Neural progenitor cell (in vitro differentiated cells): ENCODE measurements around the gene TMEM60. TPM values are rescaled to one million over a fixed set of nuclear protein-coding genes. Genes with fewer than 3 reads are reported as not detected.
A peak's percentile ranks its signal among the peaks of the same experiment; 100 is the strongest.
"Not testable (repeated sequence)": the region's sequence is repeated elsewhere in the genome, so short reads cannot be mapped to it uniquely, and the experiment has no call there.

Experiments used
- DNase-seq: peaks from one replicate; pipeline ENCODE4 v3.0.0-alpha.2; 2016; ENCODE audit warnings: low spot score
- H2AFZ ChIP-seq: fragments of 200-600 bp; sonication (generic); replicated peaks from 2 replicates; pipeline ENCODE4 v1.6.1; 2016; ENCODE audit warnings: antibody characterized with exemption
- H3F3A ChIP-seq: fragments of 200-600 bp; sonication (generic); 2 replicates; pipeline ENCODE4 v1.6.1; 2016; ENCODE audit warnings: antibody characterized with exemption, low read depth
- H3K27ac ChIP-seq: fragments of 200-600 bp; sonication (generic); 2 replicates; pipeline ENCODE4 v1.5.1; 2016; ENCODE audit warnings: mild to moderate bottlenecking
- H3K27me3 ChIP-seq: fragments of 200-600 bp; sonication (generic); 2 replicates; pipeline ENCODE4 v1.6.1; 2016; ENCODE audit warnings: mild to moderate bottlenecking, moderate library complexity
- H3K36me3 ChIP-seq: fragments of 200-600 bp; sonication (generic); 2 replicates; pipeline ENCODE4 v1.5.1; 2016
- H3K4me1 ChIP-seq: fragments of 200-600 bp; sonication (generic); 2 replicates; pipeline ENCODE4 v1.6.1; 2016; ENCODE audit warnings: mixed run types
- H3K4me2 ChIP-seq: fragments of 200-600 bp; sonication (generic); 2 replicates; pipeline ENCODE4 v1.6.1; 2016
- H3K4me3 ChIP-seq: fragments of 200-600 bp; sonication (generic); 2 replicates; pipeline ENCODE4 v1.5.1; 2016
- H3K79me2 ChIP-seq: fragments of 200-600 bp; sonication (generic); 2 replicates; pipeline ENCODE4 v1.6.1; 2016; ENCODE audit warnings: low read depth
- H3K9ac ChIP-seq: fragments of 200-600 bp; sonication (generic); 2 replicates; pipeline ENCODE4 v1.6.1; 2016
- H3K9me3 ChIP-seq: fragments of 200-600 bp; sonication (generic); 2 replicates; pipeline ENCODE4 v1.5.1; 2016; ENCODE audit warnings: low read depth
- H4K20me1 ChIP-seq: fragments of 200-600 bp; sonication (generic); 2 replicates; pipeline ENCODE4 v1.6.1; 2016; ENCODE audit warnings: low read depth
- H3K27ac Mint-ChIP-seq: 3 replicates; pipeline ENCODE4 v1.8.0; 2021; ENCODE audit warnings: mixed read lengths
- H3K27me3 Mint-ChIP-seq: 2 replicates; pipeline ENCODE4 v1.8.0; 2022; ENCODE audit warnings: low read depth, mild to moderate bottlenecking, inconsistent platforms, moderate library complexity, mixed read lengths; ENCODE audit not compliant: insufficient read depth
- H3K36me3 Mint-ChIP-seq: 3 replicates; pipeline ENCODE4 v1.8.0; 2021; ENCODE audit warnings: mixed read lengths
- H3K4me1 Mint-ChIP-seq: 3 replicates; pipeline ENCODE4 v1.8.0; 2021; ENCODE audit warnings: mixed read lengths
- H3K4me3 Mint-ChIP-seq: 3 replicates; pipeline ENCODE4 v1.8.0; 2021; ENCODE audit warnings: mild to moderate bottlenecking, moderate library complexity, mixed read lengths
- H3K9me3 Mint-ChIP-seq: 3 replicates; pipeline ENCODE4 v1.8.0; 2020; ENCODE audit warnings: mixed read lengths
- CTCF ChIP-seq: fragments of 200-600 bp; sonication (generic); IDR thresholded peaks from 2 replicates; pipeline ENCODE4 v1.5.1; 2017; ENCODE audit warnings: antibody characterized with exemption, mild to moderate bottlenecking
- EZH2 ChIP-seq: fragments of 200-600 bp; sonication (generic); IDR thresholded peaks from 2 replicates; pipeline ENCODE4 v1.6.1; 2017; ENCODE audit warnings: antibody characterized with exemption, mild to moderate bottlenecking, moderate library complexity
- EZH2phosphoT487 ChIP-seq: fragments of 200-600 bp; sonication (generic); IDR thresholded peaks from 2 replicates; pipeline ENCODE4 v1.6.1; 2017; ENCODE audit warnings: antibody characterized with exemption
- total RNA-seq: library from RNA; depleted of rRNA; stranded (reverse); fragments of >200 nt; gene quantifications from 2 replicates; pipeline ENCODE4 v1.2.3, GENCODE V29; 2015; ENCODE audit warnings: low replicate concordance

The TMEM60 gene
- total RNA-seq, 1 donor from 2014 or later, result 42.8 TPM

- Histone ChIP-seq H3F3A (peaks cover 3% of the 10 kb centered on the region), H3K27ac (no peak overlapping the region), H3K4me1 (no peaks in the 10 kb centered on the region), H2AFZ (no peak overlapping the region), H3K79me2 (no peaks in the 10 kb centered on the region), H3K9ac (no peak overlapping the region), H3K9me3 (no peaks in the 10 kb centered on the region), H3K4me2 (no peak overlapping the region), H3K36me3 (peaks cover 3% of the 10 kb centered on the region), H4K20me1 (no peaks in the 10 kb centered on the region), H3K4me3 (no peak overlapping the region), H3K27me3 (no peaks in the 10 kb centered on the region)
- H3K36me3 Mint-ChIP-seq, result peaks cover 27% of the 10 kb centered on the region
- peaks cover 8% of the 10 kb centered on the region for H3K9me3 Mint-ChIP-seq
- no peak for TF ChIP-seq EZH2
- TF ChIP-seq CTCF, result no peak
- no peak for TF ChIP-seq EZH2phosphoT487
- no peaks in the 10 kb centered on the region for H3K4me1 Mint-ChIP-seq
- H3K4me3 Mint-ChIP-seq, result no peak overlapping the region
- H3K27ac Mint-ChIP-seq, result no peak overlapping the region
- no peaks in the 10 kb centered on the region for H3K27me3 Mint-ChIP-seq
- DNase-seq, result no peak
Observed at GRCh38 chr7:77786018-77786417, 12.2 kb downstream of the TMEM60 start.

- not testable (repeated sequence) for H2AFZ ChIP-seq, H3K9ac ChIP-seq, H3K79me2 ChIP-seq, H3K27ac Mint-ChIP-seq, H3K36me3 ChIP-seq, H3K27me3 Mint-ChIP-seq, H3K9me3 Mint-ChIP-seq, H3K4me3 ChIP-seq, DNase-seq, H3F3A ChIP-seq, H3K9me3 ChIP-seq, H3K4me3 Mint-ChIP-seq, H4K20me1 ChIP-seq, H3K27me3 ChIP-seq, H3K27ac ChIP-seq, H3K4me1 Mint-ChIP-seq, H3K4me2 ChIP-seq, H3K4me1 ChIP-seq
- peaks cover 32% of the 10 kb centered on the region for H3K36me3 Mint-ChIP-seq
Observed at GRCh38 chr7:77784426-77784825, 13.8 kb downstream of the TMEM60 start.

- peaks cover 6% of the 10 kb centered on the region for H3K36me3 ChIP-seq
- TF ChIP-seq CTCF (no peak), EZH2 (no peak)
Observed at GRCh38 chr7:77783545-77783944, 14.7 kb downstream of the TMEM60 start.

GRCh38 chr7:77783111-77783510, 15.1 kb downstream of the TMEM60 start:
- H3K27ac ChIP-seq, result peak overlapping the region; percentile 20
- no peak overlapping the region for H3K27ac Mint-ChIP-seq
- no peaks in the 10 kb centered on the region for H4K20me1 ChIP-seq

More at GRCh38 chr7:77783545-77783944, 14.7 kb downstream of the TMEM60 start:
- Histone ChIP-seq H3K79me2 (no peaks in the 10 kb centered on the region), H3K4me2 (no peak overlapping the region), H3K27ac (peak overlapping the region; percentile 20), H3K9ac (no peak overlapping the region), H3K4me3 (no peak overlapping the region), H3K27me3 (no peaks in the 10 kb centered on the region), H3F3A (peaks cover 3% of the 10 kb centered on the region), H4K20me1 (no peaks in the 10 kb centered on the region), H2AFZ (no peak overlapping the region), H3K9me3 (no peaks in the 10 kb centered on the region), H3K4me1 (no peaks in the 10 kb centered on the region)
- Mint-ChIP-seq H3K9me3 (peaks cover 8% of the 10 kb centered on the region), H3K27me3 (no peaks in the 10 kb centered on the region), H3K36me3 (peaks cover 30% of the 10 kb centered on the region), H3K27ac (no peak overlapping the region), H3K4me1 (no peaks in the 10 kb centered on the region), H3K4me3 (no peak overlapping the region)
- DNase-seq, result no peak

More at GRCh38 chr7:77783111-77783510, 15.1 kb downstream of the TMEM60 start:
- Histone ChIP-seq H3K27me3 (no peaks in the 10 kb centered on the region), H3K36me3 (peaks cover 10% of the 10 kb centered on the region), H2AFZ (no peak overlapping the region), H3K4me3 (no peak overlapping the region), H3K4me1 (no peaks in the 10 kb centered on the region), H3K9ac (no peak overlapping the region), H3K4me2 (no peak overlapping the region), H3K9me3 (no peaks in the 10 kb centered on the region), H3F3A (peaks cover 3% of the 10 kb centered on the region), H3K79me2 (no peaks in the 10 kb centered on the region)
- H3K9me3 Mint-ChIP-seq, result peaks cover 8% of the 10 kb centered on the region
- no peaks in the 10 kb centered on the region for H3K4me1 Mint-ChIP-seq
- H3K27me3 Mint-ChIP-seq, result no peaks in the 10 kb centered on the region
- no peak for DNase-seq
- TF ChIP-seq CTCF, result no peak
- TF ChIP-seq EZH2, result no peak
- TF ChIP-seq EZH2phosphoT487, result no peak
- H3K36me3 Mint-ChIP-seq, result peaks cover 28% of the 10 kb centered on the region
- H3K4me3 Mint-ChIP-seq, result no peak overlapping the region
